ENCODE data around the gene CHCHD3.

Gene CHCHD3

DNA sequence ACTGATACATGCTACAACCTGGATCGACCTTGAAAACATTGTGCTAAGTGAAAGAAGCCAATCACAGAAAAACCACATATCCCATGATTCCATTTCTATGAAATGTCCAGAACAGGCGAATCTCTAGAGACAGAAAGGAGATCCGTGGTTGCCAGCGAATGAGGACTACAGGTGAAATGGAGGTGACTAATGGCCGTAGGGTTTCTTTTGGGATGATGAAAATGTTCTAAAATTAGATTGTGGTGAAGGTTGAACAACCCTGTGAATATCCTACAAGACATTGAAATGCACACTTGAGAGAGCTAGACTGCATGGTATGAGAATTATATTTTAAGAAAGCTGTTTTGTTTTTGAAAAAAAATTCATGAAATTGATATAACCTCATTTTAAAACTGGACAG lies 317.1 kb downstream of the CHCHD3 start:
- no peak for DNase-seq

DNA sequence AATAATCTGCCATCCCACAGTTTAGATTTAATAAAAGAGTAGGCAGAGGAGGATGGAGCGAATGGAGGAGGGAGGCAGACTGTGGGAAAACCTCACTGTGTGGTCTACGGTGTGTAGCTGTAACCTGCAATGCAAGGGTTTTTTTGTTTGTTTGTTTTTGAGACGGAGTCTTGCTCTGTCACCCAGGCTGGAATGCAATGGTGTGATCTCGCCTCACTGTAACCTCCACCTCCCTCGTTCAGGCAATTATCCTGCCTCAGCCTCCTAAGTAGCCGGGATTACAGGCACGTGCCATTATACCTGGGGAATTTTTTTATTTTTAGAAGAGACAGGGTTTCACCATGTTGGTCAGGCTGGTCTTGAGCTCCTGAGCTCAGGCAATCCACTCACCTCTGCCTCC lies 321.0 kb downstream of the CHCHD3 start:
- no peak for DNase-seq

DNA sequence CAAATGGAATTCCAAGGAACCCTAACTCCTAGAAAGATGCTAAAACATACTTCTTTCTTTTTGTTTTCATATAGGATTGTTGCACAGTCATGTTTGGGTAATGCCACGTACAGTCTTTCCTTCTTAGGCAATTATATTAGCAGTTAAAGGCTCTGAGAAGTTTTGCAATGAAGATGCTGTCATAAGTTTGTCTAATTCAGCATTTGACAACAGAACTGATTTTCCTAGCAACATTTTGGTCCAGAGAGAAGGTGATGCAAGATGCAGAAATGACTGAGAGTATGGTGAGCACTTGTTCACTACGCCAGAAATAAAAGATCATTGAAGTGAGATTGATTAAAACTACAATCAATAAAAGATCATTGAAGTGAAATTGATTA lies 321.7 kb downstream of the CHCHD3 start:
- DNase-seq = no peak

DNA sequence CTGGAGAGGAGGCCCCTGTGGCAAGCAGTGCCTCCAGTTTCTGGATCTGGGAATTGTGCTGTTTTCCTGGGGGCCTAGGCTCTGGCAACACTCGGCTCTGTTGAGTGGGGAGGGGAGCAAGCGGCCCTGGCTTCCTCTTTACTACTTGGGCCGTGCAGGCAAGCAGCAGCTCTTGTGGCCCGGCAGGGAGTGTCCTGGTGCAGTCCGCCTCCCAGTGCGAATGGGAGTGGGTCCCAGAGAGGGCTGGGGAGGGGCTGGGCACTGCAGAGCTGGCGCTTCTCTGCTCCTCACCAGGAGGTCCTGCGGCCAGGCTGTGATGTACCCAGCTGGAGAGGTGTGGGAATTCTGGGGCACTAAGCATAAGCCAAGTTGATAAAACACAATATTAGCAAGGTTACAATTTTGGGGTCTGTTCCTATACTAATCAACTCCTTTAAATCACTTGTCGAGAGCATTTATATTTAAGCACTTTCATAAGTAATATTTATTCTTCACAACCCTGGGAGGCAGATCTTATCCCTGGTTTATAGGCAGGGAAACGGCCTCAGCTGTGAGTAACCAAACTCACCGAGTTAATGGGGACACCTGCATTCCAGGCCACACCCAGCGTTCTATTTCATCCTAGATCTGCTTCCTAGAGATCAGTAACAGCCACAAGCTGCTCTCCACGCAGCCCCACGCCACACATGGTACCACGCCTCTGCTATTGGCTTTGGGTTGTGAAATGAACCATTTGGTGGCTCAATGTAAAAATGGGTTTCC lies 322.2 kb downstream of the CHCHD3 start:
- DNase-seq = no peak

DNA sequence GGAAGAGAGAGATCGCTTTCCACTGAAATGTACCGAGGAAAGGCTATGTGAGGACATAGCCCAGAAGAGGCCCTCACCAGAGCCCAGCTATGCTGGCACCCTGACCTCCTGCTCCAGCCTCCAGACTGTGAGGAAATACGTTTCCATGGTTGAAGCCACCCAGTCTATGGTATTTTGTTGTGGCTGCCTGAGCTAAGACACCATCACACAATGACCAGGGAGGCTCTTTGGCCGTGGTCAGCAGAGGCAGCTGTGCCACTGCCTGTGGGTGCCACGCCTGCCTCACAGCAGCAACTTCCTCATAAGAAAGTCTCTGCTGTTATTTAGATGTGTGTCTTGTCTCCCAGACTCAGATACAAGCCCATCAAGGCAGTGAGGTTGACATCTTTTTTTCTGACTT lies 322.9 kb downstream of the CHCHD3 start:
- DNase-seq = no peak

DNA sequence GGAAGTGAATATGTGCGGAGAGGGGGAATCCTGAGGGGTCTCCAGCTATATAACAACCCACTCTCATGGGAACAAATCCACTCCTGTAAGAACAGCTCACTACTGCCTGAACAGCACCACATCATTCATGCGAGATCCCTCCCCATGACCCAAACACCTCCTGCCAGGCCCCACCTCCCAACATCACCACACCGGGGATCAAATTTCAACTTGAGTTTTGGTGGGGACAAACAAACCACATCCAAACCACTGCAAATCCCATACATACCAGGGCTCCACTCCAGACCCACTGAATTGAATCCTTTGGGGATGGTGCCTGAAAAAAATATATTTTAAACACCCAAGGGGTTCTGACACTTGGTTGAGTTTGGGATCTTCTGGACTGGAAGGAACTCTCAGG lies 324.1 kb downstream of the CHCHD3 start:
- no peak for DNase-seq

DNA sequence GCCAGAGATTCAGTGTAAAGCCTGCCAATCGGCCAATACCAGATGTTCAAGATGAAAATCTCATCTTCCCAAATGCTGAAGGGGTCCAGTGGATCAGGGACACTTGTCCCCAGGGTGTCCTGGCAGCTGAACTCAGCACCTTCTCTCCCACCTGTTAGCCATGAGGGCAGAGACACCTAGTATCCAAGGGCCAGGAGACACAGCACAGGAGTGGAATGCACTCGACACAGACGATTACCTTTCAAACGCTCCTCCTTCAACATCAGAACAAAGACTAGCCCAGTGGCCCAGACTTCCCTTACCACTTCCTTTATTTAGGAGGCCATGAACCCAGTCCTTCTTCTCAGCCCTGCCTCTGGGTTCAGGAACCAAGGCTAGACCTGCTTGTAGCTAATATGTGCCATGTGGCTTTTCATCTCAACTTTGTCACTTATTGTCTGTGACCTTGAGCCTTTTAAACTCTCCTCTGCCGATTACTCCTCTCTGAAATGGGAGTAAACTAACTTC lies 325.4 kb downstream of the CHCHD3 start:
- no peak for DNase-seq

DNA sequence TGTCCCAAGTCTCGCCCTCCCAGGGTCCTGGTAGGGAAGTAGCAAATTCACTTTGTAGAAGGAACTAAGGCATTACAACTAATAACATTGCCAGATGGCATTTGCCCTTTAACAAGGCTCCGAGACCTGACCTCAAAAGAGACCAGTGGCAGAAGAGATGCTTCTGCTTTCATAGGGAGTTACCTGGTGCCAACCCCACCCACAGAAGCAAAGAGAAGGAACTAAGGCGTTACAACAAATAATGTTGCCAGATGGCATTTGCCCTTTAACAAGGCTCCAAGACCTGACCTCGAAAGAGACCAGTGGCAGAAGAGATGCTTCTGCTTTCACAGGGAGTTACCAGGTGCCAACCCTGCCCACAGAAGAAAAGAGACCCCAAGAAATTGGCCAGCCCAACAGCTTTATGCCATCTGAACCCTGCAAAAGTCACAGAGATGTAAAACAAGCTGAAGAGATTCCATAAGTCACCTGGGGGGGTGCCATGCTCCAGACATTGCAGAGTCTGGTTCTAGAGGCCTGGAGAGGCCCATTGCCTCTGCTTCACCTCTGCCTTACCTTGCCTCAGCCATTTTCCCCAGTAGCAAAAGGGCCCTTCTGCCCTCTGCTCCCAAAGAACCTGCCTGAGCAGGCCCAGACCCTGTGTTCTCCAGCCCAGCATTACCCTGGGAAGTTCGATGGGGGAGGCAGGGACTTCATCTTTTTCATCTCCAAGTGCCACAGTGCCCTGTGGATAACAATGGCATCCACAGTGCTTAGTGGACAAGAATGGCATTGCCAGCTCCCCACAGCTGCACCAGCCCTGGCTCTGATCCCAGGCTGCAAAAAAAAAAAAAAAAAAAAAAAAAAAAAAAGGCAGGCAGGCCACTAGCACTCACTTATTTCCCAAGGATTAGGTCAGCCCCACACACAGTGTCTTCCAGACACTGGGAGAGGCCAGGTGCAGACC lies 326.1 kb downstream of the CHCHD3 start:
- no peak for DNase-seq

DNA sequence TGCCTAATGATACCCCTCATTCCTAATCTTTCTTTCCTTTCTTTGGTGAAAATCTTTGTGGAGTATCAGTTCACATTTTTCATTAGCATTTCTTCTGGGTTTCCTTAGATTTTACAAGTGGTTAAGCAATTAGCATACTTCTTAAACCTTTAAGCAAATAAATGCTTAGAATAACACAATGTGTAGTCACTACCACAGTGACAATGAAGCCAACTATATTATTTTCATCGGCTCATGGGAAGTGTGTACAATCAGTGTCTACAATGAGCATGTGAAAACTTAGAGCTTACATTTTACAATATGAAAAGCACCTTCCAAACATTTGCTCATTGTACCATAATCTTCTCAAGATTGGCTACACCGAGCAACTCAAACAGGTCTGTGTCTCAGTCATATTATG lies 329.5 kb downstream of the CHCHD3 start:
- DNase-seq = no peak

DNA sequence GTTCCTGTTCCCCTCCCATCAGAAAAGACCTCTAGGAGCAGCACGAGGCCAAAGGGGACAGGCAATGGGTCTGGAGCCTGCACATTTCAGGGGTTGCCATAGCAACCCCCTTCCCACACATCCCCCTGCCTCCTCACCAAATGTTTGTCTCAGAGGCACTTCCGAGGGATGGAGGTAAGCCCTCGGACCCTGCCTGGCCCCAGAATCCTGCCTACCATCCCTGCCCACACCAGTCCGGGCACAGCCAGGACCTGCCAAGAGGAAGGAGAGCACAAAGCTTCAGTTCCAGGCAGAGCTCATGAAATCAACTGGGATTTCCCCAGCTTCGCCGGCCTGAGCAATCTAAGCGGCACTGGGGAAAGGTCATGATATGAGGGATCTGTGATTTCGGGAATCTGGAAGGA lies 330.6 kb downstream of the CHCHD3 start:
- no peak for DNase-seq

DNA sequence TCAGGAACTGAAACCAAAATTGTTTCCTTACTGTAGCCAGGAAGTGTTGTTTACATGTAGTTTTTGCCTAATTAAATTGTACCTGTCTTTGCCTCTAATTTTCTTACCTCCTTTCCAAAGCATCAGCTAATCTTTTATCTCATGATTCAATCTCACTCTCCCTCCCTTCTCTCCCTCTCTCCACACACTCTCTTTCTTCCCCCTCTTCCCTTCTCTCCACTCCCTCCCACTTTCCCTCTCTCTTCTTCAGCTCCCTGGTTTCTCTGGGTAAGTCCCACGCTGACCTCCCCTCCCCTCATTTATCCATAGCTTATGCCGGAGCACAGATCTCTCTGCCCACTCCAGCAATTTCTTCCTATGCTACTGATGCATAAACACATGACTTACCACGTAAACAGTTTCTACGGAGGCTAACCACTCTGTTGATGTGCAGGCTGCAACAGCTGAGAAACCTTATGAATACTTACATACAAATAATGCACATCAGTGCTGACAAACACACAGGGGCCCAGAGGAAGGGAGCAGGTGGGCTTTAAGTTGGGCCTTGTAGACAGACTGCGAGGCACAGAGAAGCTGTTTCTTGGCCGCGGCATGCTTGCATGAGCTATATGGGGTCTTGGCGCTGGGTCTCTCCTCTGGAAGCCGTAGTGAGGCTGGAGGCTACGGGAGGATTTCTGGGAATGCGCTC lies 331.2 kb downstream of the CHCHD3 start:
- no peak for DNase-seq

DNA sequence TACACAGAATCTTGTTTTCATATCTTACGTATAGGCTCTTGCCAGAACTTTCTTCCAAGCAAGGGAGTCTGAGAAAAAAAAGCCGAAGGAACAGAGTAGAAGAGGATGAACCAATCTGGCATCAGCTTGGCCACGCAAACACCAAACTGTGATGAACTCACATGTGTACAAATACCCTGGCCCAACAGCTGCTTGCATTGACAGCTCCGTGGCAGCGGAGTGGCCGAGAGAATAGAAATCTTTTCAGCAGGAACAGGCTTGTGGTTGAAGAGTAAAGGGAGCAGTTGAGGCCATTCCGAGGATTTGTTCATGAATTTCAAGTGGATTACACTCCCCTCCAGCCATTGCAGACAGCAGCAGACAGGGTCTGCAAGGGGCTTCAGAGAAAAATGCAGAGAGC lies 331.8 kb downstream of the CHCHD3 start:
- DNase-seq = no peak

DNA sequence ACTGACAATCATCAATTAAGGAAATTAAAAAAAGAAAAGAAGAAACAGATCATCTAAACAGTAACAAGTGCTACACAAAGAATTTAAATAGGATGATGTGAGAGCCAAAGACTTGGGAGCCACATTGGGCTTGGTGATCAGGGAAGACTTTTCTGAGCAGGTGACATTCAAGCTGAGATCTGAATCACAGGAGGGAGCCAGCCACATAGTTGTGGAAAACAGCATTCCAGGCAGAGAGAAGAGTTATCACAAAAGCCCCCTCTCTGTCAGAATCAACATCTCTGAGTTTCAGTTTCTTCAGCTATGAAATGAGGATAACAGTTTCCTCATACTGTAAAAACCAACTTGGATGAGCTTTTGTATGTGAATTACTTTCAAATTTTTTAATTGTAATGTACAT lies 336.4 kb downstream of the CHCHD3 start:
- DNase-seq = no peak

DNA sequence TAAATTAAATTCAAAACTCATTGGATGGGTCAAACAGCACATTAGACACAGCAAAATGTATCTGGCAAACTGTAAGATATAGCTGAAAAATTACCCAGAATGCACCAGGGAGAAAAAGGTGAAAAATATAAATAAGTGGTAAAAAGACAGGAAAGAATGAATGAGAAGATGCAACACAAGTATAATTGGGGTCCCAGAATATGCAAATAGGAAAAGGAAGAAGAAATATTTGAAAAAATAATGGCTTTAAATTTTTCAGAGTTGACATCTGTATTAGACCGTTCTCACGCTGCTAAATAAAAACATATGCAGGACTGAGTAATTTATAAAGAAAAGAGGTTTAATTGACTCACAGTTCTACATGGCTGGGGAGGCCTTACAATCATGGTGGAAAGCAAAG lies 337.9 kb downstream of the CHCHD3 start:
- DNase-seq = no peak

DNA sequence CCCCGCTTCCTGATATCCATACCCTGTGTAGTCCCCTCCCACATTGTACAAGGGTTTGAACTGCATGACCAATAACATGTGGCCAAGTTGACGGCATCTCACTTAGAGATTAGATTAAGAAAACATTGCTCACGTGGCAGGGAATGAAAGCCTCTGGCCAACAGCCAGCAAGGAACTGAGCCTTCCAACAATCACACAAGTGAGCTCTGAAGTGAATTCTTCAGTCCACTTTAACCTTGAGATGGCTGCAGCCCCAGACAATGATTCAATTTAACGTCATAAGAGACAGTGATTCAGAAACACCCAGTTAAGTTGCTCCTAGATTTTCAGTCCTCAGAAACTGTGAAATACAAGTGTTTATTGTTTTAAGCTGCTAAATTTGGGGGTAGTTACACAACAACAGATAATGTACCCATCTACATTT lies 339.7 kb downstream of the CHCHD3 start:
- peak; percentile 83 for DNase-seq

DNA sequence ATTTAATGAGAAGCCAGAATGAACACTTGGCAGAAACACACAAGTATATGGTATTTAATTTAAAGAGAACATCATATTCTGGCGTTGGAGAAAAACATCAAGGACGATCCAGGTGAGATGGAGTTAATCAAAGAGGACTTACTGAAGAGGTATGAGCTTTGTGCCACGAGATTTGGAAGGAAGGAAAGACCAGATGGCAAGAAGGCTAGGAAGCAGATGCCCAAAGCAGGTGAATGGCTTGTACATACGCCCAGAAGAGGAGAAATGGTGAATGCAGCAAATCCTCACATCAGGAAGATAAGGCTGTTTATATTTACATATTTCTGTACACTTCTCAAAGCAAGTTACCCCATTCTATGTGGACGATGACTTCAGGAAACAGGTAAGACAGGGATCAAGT lies 341.7 kb downstream of the CHCHD3 start:
- DNase-seq = no peak

DNA sequence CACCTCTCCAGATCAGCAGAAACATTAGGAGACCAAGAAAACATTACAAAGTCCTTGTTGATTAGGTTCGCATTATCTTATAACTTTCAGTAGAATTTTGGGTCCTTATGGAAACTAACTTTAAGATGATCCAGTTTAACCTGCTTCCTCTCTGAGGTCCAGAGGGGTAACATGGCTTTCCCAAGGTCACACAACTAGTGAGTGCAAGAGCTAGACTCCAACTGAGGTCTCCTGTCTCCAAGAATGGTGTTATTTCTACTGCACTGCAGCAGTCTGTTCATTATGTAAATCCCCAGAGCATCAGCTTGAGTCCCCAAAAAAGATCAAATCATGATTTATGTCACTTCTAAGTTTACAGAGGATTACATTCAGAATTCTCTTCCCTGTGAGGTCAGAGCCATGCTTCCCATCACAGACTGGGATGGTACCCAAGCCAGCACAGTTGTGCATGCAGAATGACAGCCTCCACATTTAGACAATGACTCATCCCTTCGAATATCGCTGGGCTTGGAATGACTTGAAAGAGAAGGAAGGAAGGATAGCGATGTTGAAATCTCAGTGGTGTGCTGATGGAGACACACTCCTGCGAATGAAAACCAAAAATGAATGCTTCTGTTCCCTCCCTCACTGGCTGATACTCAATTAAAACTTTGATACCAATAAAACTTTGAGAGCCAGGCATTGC lies 342.5 kb downstream of the CHCHD3 start:
- DNase-seq = peak; percentile 84

DNA sequence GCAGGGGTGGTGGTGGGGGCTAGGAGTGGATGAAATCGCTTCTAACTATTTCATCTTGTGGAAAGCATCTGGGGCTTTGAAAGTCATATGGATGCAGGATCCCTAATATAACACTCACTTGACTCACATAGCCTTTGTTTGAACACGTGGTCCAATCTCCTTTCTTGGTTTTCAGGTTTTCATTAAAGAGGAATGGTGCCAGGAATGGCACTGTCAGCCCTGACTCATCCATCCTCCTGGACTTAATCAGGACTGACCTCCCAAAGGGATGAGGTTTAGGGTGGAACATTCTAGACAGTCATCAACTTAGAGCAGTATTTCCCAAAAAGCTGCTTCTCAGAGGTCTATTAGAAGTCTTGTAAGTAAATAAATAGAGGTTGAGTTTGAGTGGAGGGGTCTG lies 343.6 kb downstream of the CHCHD3 start:
- peak; percentile 88 for DNase-seq

DNA sequence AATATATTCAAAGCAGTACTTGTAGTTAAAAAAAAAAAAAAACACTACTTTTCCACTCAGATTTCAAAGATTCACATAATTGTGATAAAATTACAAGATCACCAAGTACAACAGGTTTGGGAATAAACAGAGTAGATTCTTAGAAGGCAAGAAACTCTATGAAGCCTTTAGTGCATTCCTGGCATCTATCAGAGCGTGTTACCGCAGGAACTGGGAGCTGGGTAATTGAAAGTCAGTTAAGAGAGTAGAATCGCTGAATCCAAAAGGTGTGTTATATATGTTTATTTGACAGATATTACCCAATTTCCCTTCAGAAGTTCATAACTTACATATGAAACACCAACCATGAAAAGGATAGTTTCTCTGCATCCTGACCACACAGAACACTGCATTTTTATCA lies 346.4 kb downstream of the CHCHD3 start:
- no peak for DNase-seq

Data from EL (cell line).